ENCODE measurements around the gene DUSP5. TPM values are rescaled to one million over a fixed set of nuclear protein-coding genes. Genes with fewer than 3 reads are reported as not detected.
"Not testable (repeated sequence)": the region's sequence is repeated elsewhere in the genome, so short reads cannot be mapped to it uniquely, and the experiment has no call there.

DUSP5 gene
- total and polyA plus RNA-seq, 7 donors = 3.6 to 42.1 (median 12.0) TPM

DNA sequence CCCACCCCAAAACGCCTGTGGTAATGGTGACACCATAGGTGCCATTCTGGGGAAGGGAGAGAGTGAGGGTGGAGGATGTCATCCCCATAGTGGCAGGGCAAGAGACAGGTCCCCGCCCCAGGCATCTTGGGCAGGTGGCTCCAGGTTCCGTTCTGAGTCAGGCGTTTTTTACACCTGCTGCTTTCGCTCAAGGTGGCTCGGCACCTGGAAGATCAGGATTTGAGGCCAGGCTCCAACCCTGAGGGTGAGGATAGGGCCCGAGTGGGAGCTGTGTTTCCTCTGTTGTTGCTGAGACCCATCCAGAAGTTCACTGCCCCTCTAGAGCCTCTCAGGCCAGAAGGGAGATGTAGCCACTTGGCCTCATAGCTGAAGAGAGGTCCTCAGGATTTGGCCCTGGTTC, 36.6 kb upstream of the DUSP5 start:
- no peak overlapping the region for H3K27ac ChIP-seq
- no peaks in the 10 kb centered on the region for H3K9me3 ChIP-seq
- intact Hi-C loops (cut with DNase I) = no loop called here
- no peaks in the 10 kb centered on the region for H3K36me3 ChIP-seq
- no peak for DNase-seq
- no peak for TF ChIP-seq POLR2A (IDR thresholded peaks at IDR 0.05)
- no peak for TF ChIP-seq POLR2AphosphoS5 (IDR thresholded peaks at IDR 0.05)
- TF ChIP-seq EP300 (IDR thresholded peaks at IDR 0.05) = no peak
- TF ChIP-seq, protein P1, sequence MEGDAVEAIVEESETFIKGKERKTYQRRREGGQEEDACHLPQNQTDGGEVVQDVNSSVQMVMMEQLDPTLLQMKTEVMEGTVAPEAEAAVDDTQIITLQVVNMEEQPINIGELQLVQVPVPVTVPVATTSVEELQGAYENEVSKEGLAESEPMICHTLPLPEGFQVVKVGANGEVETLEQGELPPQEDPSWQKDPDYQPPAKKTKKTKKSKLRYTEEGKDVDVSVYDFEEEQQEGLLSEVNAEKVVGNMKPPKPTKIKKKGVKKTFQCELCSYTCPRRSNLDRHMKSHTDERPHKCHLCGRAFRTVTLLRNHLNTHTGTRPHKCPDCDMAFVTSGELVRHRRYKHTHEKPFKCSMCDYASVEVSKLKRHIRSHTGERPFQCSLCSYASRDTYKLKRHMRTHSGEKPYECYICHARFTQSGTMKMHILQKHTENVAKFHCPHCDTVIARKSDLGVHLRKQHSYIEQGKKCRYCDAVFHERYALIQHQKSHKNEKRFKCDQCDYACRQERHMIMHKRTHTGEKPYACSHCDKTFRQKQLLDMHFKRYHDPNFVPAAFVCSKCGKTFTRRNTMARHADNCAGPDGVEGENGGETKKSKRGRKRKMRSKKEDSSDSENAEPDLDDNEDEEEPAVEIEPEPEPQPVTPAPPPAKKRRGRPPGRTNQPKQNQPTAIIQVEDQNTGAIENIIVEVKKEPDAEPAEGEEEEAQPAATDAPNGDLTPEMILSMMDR (IDR thresholded peaks at IDR 0.05) = no peak
- H3K4me3 ChIP-seq = no peak overlapping the region
- no peaks in the 10 kb centered on the region for H3K27me3 ChIP-seq
- no peaks in the 10 kb centered on the region for H3K4me1 ChIP-seq
- WGBS, 2 donors = 63 to 81% methylated on average over 7 of the region's 7 CpGs

GRCh38 chr10:110461530-110461929, 36.2 kb upstream of the DUSP5 start:
- no peak overlapping the region for H3K27ac ChIP-seq
- 75 to 91% methylated on average over 2 of the region's 2 CpGs for WGBS, 2 donors
- no peak for DNase-seq

GRCh38 chr10:110462166-110463095, 35.3 kb upstream of the DUSP5 start:
- TF ChIP-seq POLR2A (IDR thresholded peaks at IDR 0.05) (no peak), EP300 (IDR thresholded peaks at IDR 0.05) (no peak), POLR2AphosphoS5 (IDR thresholded peaks at IDR 0.05) (no peak)
- TF ChIP-seq, protein P1 (IDR thresholded peaks at IDR 0.05) = no peak
- Histone ChIP-seq H3K36me3 (no peaks in the 10 kb centered on the region), H3K4me3 (no peak overlapping the region), H3K4me1 (no peaks in the 10 kb centered on the region), H3K27ac (no peak overlapping the region), H3K27me3 (no peaks in the 10 kb centered on the region), H3K9me3 (no peaks in the 10 kb centered on the region)
- intact Hi-C loops (cut with DNase I) = no loop called here
- 87 to 91% methylated on average over 19 of the region's 19 CpGs for WGBS, 2 donors
- no peak for DNase-seq

More at GRCh38 chr10:110461530-110461929, 36.2 kb upstream of the DUSP5 start:
- H3K36me3 ChIP-seq = no peaks in the 10 kb centered on the region
- intact Hi-C loops (cut with DNase I) = no loop called here
- H3K9me3 ChIP-seq = no peaks in the 10 kb centered on the region
- TF ChIP-seq EP300 (IDR thresholded peaks at IDR 0.05) = no peak
- TF ChIP-seq POLR2AphosphoS5 (IDR thresholded peaks at IDR 0.05) = no peak
- TF ChIP-seq POLR2A (IDR thresholded peaks at IDR 0.05) = no peak
- TF ChIP-seq, protein P1 (IDR thresholded peaks at IDR 0.05) = no peak
- no peaks in the 10 kb centered on the region for H3K4me1 ChIP-seq
- no peaks in the 10 kb centered on the region for H3K27me3 ChIP-seq
- no peak overlapping the region for H3K4me3 ChIP-seq

- intact Hi-C loops (cut with DNase I); H3K27ac ChIP-seq: not testable (repeated sequence)
- 94 to 95% methylated on average over 2 of the region's 2 CpGs for WGBS, 2 donors
Measured at GRCh38 chr10:110468258-110468657, 29.4 kb upstream of the DUSP5 start.

DNA sequence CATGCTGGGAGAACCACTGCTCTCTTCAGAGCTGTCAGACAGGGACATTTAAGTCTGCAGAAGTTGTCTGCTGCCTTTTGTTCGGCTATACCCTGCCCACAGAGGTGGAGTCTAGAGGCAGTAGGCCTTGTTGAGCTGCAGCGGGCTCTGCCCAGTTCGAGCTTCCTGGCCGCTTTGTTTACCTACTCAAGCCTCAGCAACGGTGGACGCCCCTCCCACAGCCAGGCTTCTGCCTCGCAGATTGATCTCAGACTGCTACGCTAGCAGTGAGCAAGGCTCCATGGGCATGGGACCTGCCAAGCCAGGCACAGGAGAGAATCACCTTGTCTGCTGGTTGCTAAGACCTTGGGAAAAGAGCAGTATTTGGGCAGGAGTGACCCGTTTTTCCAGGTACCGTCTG, 27.2 kb upstream of the DUSP5 start:
- 71 to 79% methylated on average over 10 of the region's 10 CpGs for WGBS, 2 donors
- intact Hi-C loops (cut with DNase I); H3K9me3 ChIP-seq; H3K4me3 ChIP-seq; H3K27me3 ChIP-seq; H3K4me1 ChIP-seq; H3K27ac ChIP-seq; H3K36me3 ChIP-seq; DNase-seq: not testable (repeated sequence)

More at GRCh38 chr10:110468258-110468657, 29.4 kb upstream of the DUSP5 start:
- DNase-seq, H3K4me3 ChIP-seq, H3K4me1 ChIP-seq, H3K9me3 ChIP-seq, H3K36me3 ChIP-seq, H3K27me3 ChIP-seq: not testable (repeated sequence)

All from sigmoid colon (tissue), 7 donors.